Esophagus (tissue), 2 donors: ENCODE data around the gene CHERP. TPM values are rescaled to one million over a fixed set of nuclear protein-coding genes. Genes with fewer than 3 reads are reported as not detected.
"Not testable (repeated sequence)": the region's sequence is repeated elsewhere in the genome, so short reads cannot be mapped to it uniquely, and the experiment has no call there.

Experiments
- H3K27ac ChIP-seq, 2 donors: one replicate each; pipeline ENCODE4 v1.5.1; 2013; ENCODE audit warnings: low read depth in 2 of 2, mild to moderate bottlenecking in 2 of 2, inconsistent platforms in 1 of 2, low read length in 1 of 2, moderate library complexity in 1 of 2
- H3K27me3 ChIP-seq, 2 donors: one replicate each; pipeline ENCODE4 v1.6.1; 2013; ENCODE audit warnings: low read length in 2 of 2, control low read depth in 1 of 2, mild to moderate bottlenecking in 1 of 2; ENCODE audit not compliant: insufficient read depth in 2 of 2, control insufficient read depth in 1 of 2
- H3K36me3 ChIP-seq, 2 donors: one replicate each; pipeline ENCODE4 v1.6.1; 2013; ENCODE audit warnings: low read length in 1 of 2; ENCODE audit not compliant: control insufficient read depth in 2 of 2, insufficient read depth in 2 of 2
- H3K4me1 ChIP-seq, 2 donors: one replicate each; pipeline ENCODE4 v1.6.1; 2013; ENCODE audit warnings: low read length in 1 of 2; ENCODE audit not compliant: control insufficient read depth in 2 of 2, insufficient read depth in 2 of 2
- H3K4me3 ChIP-seq, 2 donors: one replicate each; pipeline ENCODE4 v1.5.1; 2013; ENCODE audit warnings: low read length in 2 of 2, mild to moderate bottlenecking in 2 of 2, low read depth in 1 of 2, moderate library complexity in 1 of 2
- H3K9me3 ChIP-seq, 2 donors: one replicate each; pipeline ENCODE4 v1.6.1; 2013; ENCODE audit warnings: mild to moderate bottlenecking in 2 of 2, low read depth in 1 of 2, low read length in 1 of 2, moderate library complexity in 1 of 2; ENCODE audit not compliant: control insufficient read depth in 2 of 2, insufficient read depth in 1 of 2
- WGBS, 2 donors: extraction: QIAGEN DNeasy Blood & Tissue Kit; methylation state at CpG; one replicate each; pipeline ENCODE4 v1.1.7; 2013; 5-methylcytosine and 5-hydroxymethylcytosine counted together
- polyA plus RNA-seq, 2 donors: library from polyadenylated mRNA; stranded (reverse); fragments of 200-250 nt; gene quantifications; one replicate each; pipeline ENCODE4 v1.2.3, GENCODE V29; 2013
- donor health status: healthy with polysubstance abuse.
- donor health status: Bipolar disorder and iron deficiency.

CHERP gene
- polyA plus RNA-seq, 2 donors: 15.2 to 20.1 TPM

- 16 to 22% methylated on average over 16 of the region's 16 CpGs for WGBS, 2 donors
- Histone ChIP-seq H3K4me3 (peak overlapping the region; percentile 68 to 75), H3K36me3 (no peaks in the 10 kb centered on the region), H3K27ac (peak overlapping the region; percentile 40 to 66), H3K9me3 (no peaks in the 10 kb centered on the region), H3K27me3 (no peaks in the 10 kb centered on the region), H3K4me1 (peaks cover 0 to 3% of the 10 kb centered on the region in 2 donors)
Measured at GRCh38 chr19:16496613-16496983, 45.6 kb downstream of the CHERP start.

- WGBS, 2 donors: 1% methylated on average over 52 of the region's 52 CpGs
- Histone ChIP-seq H3K9me3 (no peaks in the 10 kb centered on the region), H3K4me3 (peak within 1 kb of the TSS; percentile 68 to 75), H3K27me3 (no peaks in the 10 kb centered on the region), H3K4me1 (peaks cover 0 to 3% of the 10 kb centered on the region in 2 donors), H3K27ac (peak within 1 kb of the TSS; percentile 48 to 66), H3K36me3 (no peaks in the 10 kb centered on the region)
Measured at GRCh38 chr19:16495982-16496612, 46.1 kb downstream of the CHERP start, which contains the start of the genes C19orf44 and CALR3. C19orf44 (plus strand) TSS chr19:16496394; CDS start chr19:16500793, 4,399 bp downstream. CALR3 (minus strand) TSS chr19:16496167; CDS start chr19:16496129, 38 bp downstream.

GRCh38 chr19:16486476-16486875 is 55.8 kb downstream of the CHERP start:
- H3K4me3 ChIP-seq, H3K36me3 ChIP-seq, H3K27ac ChIP-seq, H3K27me3 ChIP-seq, H3K4me1 ChIP-seq, H3K9me3 ChIP-seq: not testable (repeated sequence)
- WGBS, 2 donors: 90 to 94% methylated on average over 4 of the region's 4 CpGs

GRCh38 chr19:16482745-16483144 is 59.5 kb downstream of the CHERP start:
- Histone ChIP-seq H3K27ac (no peak overlapping the region), H3K4me1 (no peaks in the 10 kb centered on the region), H3K27me3 (no peaks in the 10 kb centered on the region), H3K4me3 (no peak overlapping the region), H3K9me3 (no peaks in the 10 kb centered on the region), H3K36me3 (no peaks in the 10 kb centered on the region)
- WGBS, 2 donors: 79 to 92% methylated on average over 7 of the region's 7 CpGs

- H3K27ac ChIP-seq: no peak overlapping the region
- H3K27me3 ChIP-seq: no peaks in the 10 kb centered on the region
- no peaks in the 10 kb centered on the region for H3K9me3 ChIP-seq
- WGBS, 2 donors: 96 to 98% methylated on average over 1 of the region's 1 CpG
- H3K36me3 ChIP-seq: no peaks in the 10 kb centered on the region
- no peak overlapping the region for H3K4me3 ChIP-seq
- H3K4me1 ChIP-seq: no peaks in the 10 kb centered on the region
Measured at GRCh38 chr19:16477311-16477710, 64.9 kb downstream of the CHERP start.

- WGBS, 2 donors: 72% methylated on average over 3 of the region's 3 CpGs
- H3K4me3 ChIP-seq: no peak overlapping the region
- H3K36me3 ChIP-seq: no peaks in the 10 kb centered on the region
- H3K27me3 ChIP-seq: no peaks in the 10 kb centered on the region
- no peaks in the 10 kb centered on the region for H3K4me1 ChIP-seq
- H3K27ac ChIP-seq: no peak overlapping the region
- H3K9me3 ChIP-seq: no peaks in the 10 kb centered on the region
Measured at GRCh38 chr19:16476401-16476800, 65.8 kb downstream of the CHERP start.

GRCh38 chr19:16473875-16474392 is 68.3 kb downstream of the CHERP start:
- no peak overlapping the region for H3K4me3 ChIP-seq
- WGBS, 2 donors: 65 to 81% methylated on average over 13 of the region's 13 CpGs

GRCh38 chr19:16472992-16473391 is 69.2 kb downstream of the CHERP start:
- Histone ChIP-seq H3K4me3 (no peak overlapping the region), H3K36me3 (no peaks in the 10 kb centered on the region), H3K4me1 (peaks cover 0 to under 1% of the 10 kb centered on the region in 2 donors), H3K27ac (no peak overlapping the region), H3K27me3 (no peaks in the 10 kb centered on the region), H3K9me3 (no peaks in the 10 kb centered on the region)
- 71 to 98% methylated on average over 2 of the region's 2 CpGs for WGBS, 2 donors

More at GRCh38 chr19:16473875-16474392, 68.3 kb downstream of the CHERP start:
- Histone ChIP-seq H3K9me3 (no peaks in the 10 kb centered on the region), H3K27me3 (no peaks in the 10 kb centered on the region), H3K27ac (no peak overlapping the region), H3K36me3 (no peaks in the 10 kb centered on the region), H3K4me1 (no peaks in the 10 kb centered on the region)

GRCh38 chr19:16472559-16472899 is 69.7 kb downstream of the CHERP start:
- WGBS, 2 donors: 39 to 49% methylated on average over 2 of the region's 2 CpGs
- H3K27me3 ChIP-seq, H3K4me1 ChIP-seq, H3K27ac ChIP-seq, H3K9me3 ChIP-seq, H3K36me3 ChIP-seq: not testable (repeated sequence)
- peak overlapping the region in 1 of 2 donors; percentile 97 for H3K4me3 ChIP-seq
